HCT116 (cell line): ENCODE results near the gene TMEM175.

ENCODE experiments used
- CTCF ChIP-seq, 3 experiments: fragments of 200-600 bp in 1 of 3; sonication (generic) in 1 of 3; IDR thresholded peaks in 2 of 3; conservative IDR thresholded peaks in 1 of 3; 2 replicates each; pipeline ENCODE4 v1.5.1; 2012 to 2017; ENCODE audit warnings: low read depth in 2 of 3, low read length in 2 of 3, antibody characterized with exemption in 1 of 3, borderline replicate concordance in 1 of 3, control low read depth in 1 of 3, mild to moderate bottlenecking in 1 of 3, mixed read lengths in 1 of 3, mixed run types in 1 of 3, moderate library complexity in 1 of 3; ENCODE audit not compliant: insufficient read depth in 1 of 3
- EZH2 ChIP-seq: fragments of 200-600 bp; sonication (generic); IDR thresholded peaks from 2 replicates; pipeline ENCODE4 v1.6.1; 2017; ENCODE audit warnings: antibody characterized with exemption, mixed run types
- FOSL1 ChIP-seq: IDR thresholded peaks from 2 replicates; pipeline ENCODE4 v1.6.1; 2012; ENCODE audit warnings: low read depth
- POLR2A ChIP-seq: IDR thresholded peaks from 2 replicates; pipeline ENCODE4 v1.7.0; 2011; ENCODE audit warnings: borderline replicate concordance; ENCODE audit not compliant: insufficient read depth, insufficient read length; ENCODE audit errors: extremely low read depth
- POLR2AphosphoS5 ChIP-seq: IDR thresholded peaks from 2 replicates; pipeline ENCODE4 v1.6.1; 2011; ENCODE audit warnings: mild to moderate bottlenecking, low read depth, low read length, moderate library complexity
- SIN3A ChIP-seq: IDR thresholded peaks from 2 replicates; pipeline ENCODE4 v1.6.1; 2012; ENCODE audit warnings: low read depth
- SRF ChIP-seq: IDR thresholded peaks from 2 replicates; pipeline ENCODE4 v1.6.1; 2012; ENCODE audit warnings: low read depth
- TCF7L2 ChIP-seq: IDR thresholded peaks from 2 replicates; pipeline ENCODE4 v1.7.0; 2011; ENCODE audit warnings: borderline replicate concordance, inconsistent platforms; ENCODE audit not compliant: insufficient read depth, insufficient read length; ENCODE audit errors: extremely low read depth
- ZNF274 ChIP-seq: fragments of 200-500 bp; sonication (Bioruptor generic); IDR thresholded peaks from 2 replicates; pipeline ENCODE4 v1.6.1; 2014; ENCODE audit warnings: mild to moderate bottlenecking, low read depth, low read length, inconsistent platforms

- TF ChIP-seq CTCF (IDR thresholded peaks at IDR 0.05 in 2 of 3, conservative IDR thresholded peaks at IDR 0.05 in 1 of 3; ENCODE audit: borderline replicate concordance in 1 of 3, insufficient read depth in 1 of 3, low read depth in 2 of 3, low read length in 2 of 3) = no peak
- TF ChIP-seq POLR2A = no peak
- TF ChIP-seq POLR2AphosphoS5 = no peak
- TF ChIP-seq EZH2 = no peak
- no peak for TF ChIP-seq SRF
- TF ChIP-seq TCF7L2 = no peak
- TF ChIP-seq ZNF274 = no peak
- no peak for TF ChIP-seq SIN3A
- TF ChIP-seq FOSL1 = no peak
Measured at GRCh38 chr4:900721-901120, 31.5 kb upstream of the TMEM175 start.
